Measurements from ENCODE around the gene BSN. TPM values are rescaled to one million over a fixed set of nuclear protein-coding genes. Genes with fewer than 3 reads are reported as not detected.

BSN gene
- total and polyA plus RNA-seq, 2 of the 4 experiments (the other 2 are of a cell fraction), result under 0.01 to 0.03 TPM

- Histone ChIP-seq H3K4me2 (ENCODE audit: low read depth, low read length) (no peak overlapping the region), H2BK15ac (ENCODE audit: low read depth, low read length) (no peak overlapping the region), H3K4me3 (ENCODE audit: insufficient read depth, low read depth, low read length) (no peak overlapping the region), H2BK120ac (ENCODE audit: low read depth, low read length) (no peak overlapping the region), H2AFZ (replicated peaks; ENCODE audit: low read length, poor library complexity) (no peak overlapping the region), H3K4me1 (ENCODE audit: control insufficient read depth, insufficient read depth, low read length) (no peaks in the 10 kb centered on the region), H2AK9ac (replicated peaks; ENCODE audit: low read depth, low read length, poor library complexity) (no peak overlapping the region), H3K23ac (ENCODE audit: low read depth, low read length) (no peak overlapping the region), H3K9ac (ENCODE audit: low read depth, low read length) (no peak overlapping the region), H3K79me1 (ENCODE audit: low read depth in 1 of 2, low read length in 2 of 2) (no peaks in the 10 kb centered on the region), H2BK5ac (ENCODE audit: low read depth, low read length, poor library complexity, severe bottlenecking) (no peak overlapping the region), H3K56ac (ENCODE audit: extremely low read depth, insufficient read depth, low read length) (no peak overlapping the region), H2BK20ac (ENCODE audit: low read depth, low read length) (no peak overlapping the region), H3K18ac (ENCODE audit: low read depth, low read length) (no peak overlapping the region), H2AK5ac (ENCODE audit: low read depth, low read length) (no peak overlapping the region), H3K27ac (ENCODE audit: insufficient read depth, low read length) (no peak overlapping the region), H4K5ac (ENCODE audit: low read depth, low read length) (no peak overlapping the region), H3K36me3 (ENCODE audit: control insufficient read depth, insufficient read depth, low read length) (no peaks in the 10 kb centered on the region), H3K27me3 (ENCODE audit: control insufficient read depth, insufficient read depth, low read length) (peaks cover 63% of the 10 kb centered on the region), H4K91ac (ENCODE audit: insufficient read depth, low read depth, low read length) (no peak overlapping the region), H4K20me1 (ENCODE audit: insufficient read depth, low read length) (no peaks in the 10 kb centered on the region), H3K9me1 (ENCODE audit: insufficient read depth, low read length) (no peaks in the 10 kb centered on the region), H3K9me3 (ENCODE audit: control insufficient read depth, insufficient read depth, low read length) (peaks cover 2% of the 10 kb centered on the region; the same call in 1 of the 2 replicates), H3K4ac (ENCODE audit: low read depth, low read length) (no peak overlapping the region), H4K8ac (ENCODE audit: low read depth in 2 of 2, low read length in 2 of 2) (no peak overlapping the region), H3K14ac (replicated peaks; ENCODE audit: low read depth, low read length) (no peak overlapping the region)
- POLR2A ChIA-PET (ENCODE audit: unreplicated experiment), result no interaction called here
- no TSS peak for BruUV-seq (replicated peaks)
- DNase-seq, result no peak
- TF ChIP-seq CEBPB (IDR thresholded peaks at IDR 0.05; ENCODE audit: low read depth, low read length), result no peak
- TF ChIP-seq RFX5 (IDR thresholded peaks at IDR 0.05; ENCODE audit: low read depth, low read length), result no peak
- TF ChIP-seq MXI1 (IDR thresholded peaks at IDR 0.05; ENCODE audit: borderline replicate concordance, low read depth, low read length), result no peak
- TF ChIP-seq CHD1 (IDR thresholded peaks at IDR 0.05; ENCODE audit: low read depth, low read length), result no peak
- TF ChIP-seq ELK1 (IDR thresholded peaks at IDR 0.05; ENCODE audit: borderline replicate concordance, low read depth, low read length), result no peak
- TF ChIP-seq CTCF (conservative IDR thresholded peaks at IDR 0.05; ENCODE audit: low read depth, low read length), result no peak
- TF ChIP-seq RCOR1 (IDR thresholded peaks at IDR 0.05; ENCODE audit: insufficient replicate concordance, low read length), result no peak
- TF ChIP-seq MAFK (IDR thresholded peaks at IDR 0.05; ENCODE audit: low read depth, low read length), result no peak
- no peak for TF ChIP-seq MAZ (IDR thresholded peaks at IDR 0.05; ENCODE audit: borderline replicate concordance, low read depth, low read length)
- TF ChIP-seq NFE2L2 (IDR thresholded peaks at IDR 0.05; ENCODE audit: low read depth, low read length), result no peak
- TF ChIP-seq POLR2A (IDR thresholded peaks at IDR 0.05; ENCODE audit: low read depth, low read length), result no peak
- TF ChIP-seq FOS (IDR thresholded peaks at IDR 0.05; ENCODE audit: low read depth, low read length), result no peak
- no peak for TF ChIP-seq SMC3 (IDR thresholded peaks at IDR 0.05; ENCODE audit: low read depth, low read length)
- no peak for TF ChIP-seq USF2 (IDR thresholded peaks at IDR 0.05; ENCODE audit: low read depth, low read length)
- no peak for TF ChIP-seq BHLHE40 (IDR thresholded peaks at IDR 0.05; ENCODE audit: low read depth, low read length)
- TF ChIP-seq RAD21 (IDR thresholded peaks at IDR 0.05; ENCODE audit: low read length), result no peak
- dilution Hi-C loops (cut with HindIII; ENCODE audit: low sequenced_read_pairs, unreplicated experiment), result no loop called here
- intact Hi-C loops (cut with micrococcal nuclease), result no loop called here
- in situ Hi-C loops (cut with MboI; ENCODE audit: low sequenced_read_pairs), result no loop called here
- no peak for ATAC-seq (ENCODE audit: low read depth)
- WGBS, 2 experiments (ENCODE audit: extremely low coverage in 2 of 2, insufficient read length in 1 of 2), result no CpG with 5 or more reads among the region's 1 CpG
- CTCF ChIA-PET, result no interaction called here
Measured at GRCh38 chr3:49626796-49627195, 72.5 kb downstream of the BSN start.

Data from IMR-90 (cell line).